Measurements from ENCODE around the gene HS2ST1. TPM values are rescaled to one million over a fixed set of nuclear protein-coding genes. Genes with fewer than 3 reads are reported as not detected.

HS2ST1 gene
- polyA plus RNA-seq, 1 donor (not counting 4 experiments of a cell fraction or from before 2014, with no cell fraction given) = 18.7 TPM

DNA sequence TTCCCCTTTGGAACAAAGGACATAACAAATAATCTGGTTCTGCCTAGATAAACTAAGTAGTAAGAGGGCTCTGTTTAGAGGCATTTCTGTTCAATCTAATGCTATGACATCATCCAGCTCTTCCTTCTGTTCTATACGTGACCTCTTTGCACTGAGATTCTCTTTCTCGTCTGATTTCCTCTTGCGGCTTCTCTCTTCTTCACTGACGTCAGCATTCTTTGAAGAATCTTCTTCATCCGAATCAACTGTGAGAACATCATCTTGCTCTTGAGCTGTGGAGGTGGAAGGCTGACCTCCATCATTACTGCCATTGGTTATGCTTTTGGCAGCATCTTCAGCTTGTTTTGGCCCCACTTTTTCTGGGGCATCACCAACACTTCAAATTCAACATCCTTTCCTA lies 130.4 kb downstream of the HS2ST1 start:
- DNase-seq (ENCODE audit: low read depth, low spot score) (no peak), FAIRE-seq (peak; percentile 41)
- Histone ChIP-seq H3K4me2 (ENCODE audit: control insufficient read depth, extremely low read depth, insufficient read depth, low read depth, low read length) (no peak overlapping the region), H3K27ac (ENCODE audit: control insufficient read depth, insufficient read depth, low read length) (no peak overlapping the region), H4K20me1 (ENCODE audit: control insufficient read depth, extremely low read depth, insufficient read depth, low read length) (no peaks in the 10 kb centered on the region), H3K4me3 (ENCODE audit: control insufficient read depth in 2 of 3, extremely low read depth in 1 of 3, insufficient read depth in 2 of 3, low read depth in 1 of 3, low read length in 3 of 3) (no peak overlapping the region), H3K9ac (ENCODE audit: control insufficient read depth, extremely low read depth, insufficient read depth, low read length) (no peak overlapping the region), H3K79me2 (ENCODE audit: control insufficient read depth, insufficient read depth, low read length) (no peaks in the 10 kb centered on the region), H3K4me1 (ENCODE audit: control insufficient read depth, extremely low read depth, insufficient read depth, low read length) (no peaks in the 10 kb centered on the region), H3K27me3 (ENCODE audit: control insufficient read depth, extremely low read depth, insufficient read depth, low read length) (no peaks in the 10 kb centered on the region), H2AFZ (ENCODE audit: control insufficient read depth, low read length) (no peak overlapping the region), H3K9me1 (ENCODE audit: control insufficient read depth, extremely low read depth, insufficient read depth, low read length) (no peaks in the 10 kb centered on the region), H3K9me3 (ENCODE audit: control insufficient read depth, low read depth, low read length) (no peaks in the 10 kb centered on the region), H3K36me3 (ENCODE audit: control insufficient read depth in 2 of 2, extremely low read depth in 1 of 2, insufficient read depth in 2 of 2, low read length in 2 of 2) (no peaks in the 10 kb centered on the region)
- no peak for TF ChIP-seq EZH2 (IDR thresholded peaks at IDR 0.05; ENCODE audit: low read length)
- TF ChIP-seq, protein P1, sequence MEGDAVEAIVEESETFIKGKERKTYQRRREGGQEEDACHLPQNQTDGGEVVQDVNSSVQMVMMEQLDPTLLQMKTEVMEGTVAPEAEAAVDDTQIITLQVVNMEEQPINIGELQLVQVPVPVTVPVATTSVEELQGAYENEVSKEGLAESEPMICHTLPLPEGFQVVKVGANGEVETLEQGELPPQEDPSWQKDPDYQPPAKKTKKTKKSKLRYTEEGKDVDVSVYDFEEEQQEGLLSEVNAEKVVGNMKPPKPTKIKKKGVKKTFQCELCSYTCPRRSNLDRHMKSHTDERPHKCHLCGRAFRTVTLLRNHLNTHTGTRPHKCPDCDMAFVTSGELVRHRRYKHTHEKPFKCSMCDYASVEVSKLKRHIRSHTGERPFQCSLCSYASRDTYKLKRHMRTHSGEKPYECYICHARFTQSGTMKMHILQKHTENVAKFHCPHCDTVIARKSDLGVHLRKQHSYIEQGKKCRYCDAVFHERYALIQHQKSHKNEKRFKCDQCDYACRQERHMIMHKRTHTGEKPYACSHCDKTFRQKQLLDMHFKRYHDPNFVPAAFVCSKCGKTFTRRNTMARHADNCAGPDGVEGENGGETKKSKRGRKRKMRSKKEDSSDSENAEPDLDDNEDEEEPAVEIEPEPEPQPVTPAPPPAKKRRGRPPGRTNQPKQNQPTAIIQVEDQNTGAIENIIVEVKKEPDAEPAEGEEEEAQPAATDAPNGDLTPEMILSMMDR (optimal IDR thresholded peaks at IDR 0.05 in 1 of 3, IDR thresholded peaks at IDR 0.05 in 1 of 3, conservative IDR thresholded peaks at IDR 0.05 in 1 of 3; ENCODE audit: extremely low read depth in 1 of 3, insufficient read depth in 2 of 3, low read length in 3 of 3) = no peak
- dilution Hi-C loops (cut with MboI; ENCODE audit: extremely low pct_ligation_motif_present, low sequenced_read_pairs) = no loop called here

DNA sequence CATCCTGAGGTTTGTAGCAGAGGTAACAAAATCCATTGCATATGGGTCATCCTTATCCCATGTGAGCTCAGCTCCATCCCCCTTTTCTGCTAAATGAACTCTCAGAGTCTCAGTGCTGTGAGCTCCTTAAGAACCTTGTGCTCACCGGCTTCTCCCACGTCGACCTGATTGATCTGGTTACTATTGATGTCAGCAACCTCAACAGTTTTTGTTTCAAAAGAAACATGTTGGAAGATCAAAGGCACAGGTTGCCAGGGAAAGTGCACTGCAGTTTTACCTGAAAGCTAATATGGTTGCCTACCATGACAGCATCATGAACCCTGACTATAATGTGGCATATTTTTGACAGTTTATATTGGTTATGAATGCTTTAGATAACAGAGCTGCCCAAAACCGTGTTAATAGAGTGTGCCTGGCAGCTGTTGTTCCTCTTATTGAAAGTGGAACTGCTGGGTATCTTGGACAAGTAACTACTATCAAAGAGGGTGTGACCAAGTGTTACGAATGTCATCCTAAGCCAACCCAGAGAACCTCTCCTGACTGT lies 131.4 kb downstream of the HS2ST1 start:
- Histone ChIP-seq H3K27me3 (ENCODE audit: control insufficient read depth, extremely low read depth, insufficient read depth, low read length) (no peaks in the 10 kb centered on the region), H3K9me3 (ENCODE audit: control insufficient read depth, low read depth, low read length) (no peaks in the 10 kb centered on the region), H3K27ac (ENCODE audit: control insufficient read depth, insufficient read depth, low read length) (no peak overlapping the region), H3K4me3 (ENCODE audit: control insufficient read depth in 2 of 3, extremely low read depth in 1 of 3, insufficient read depth in 2 of 3, low read depth in 1 of 3, low read length in 3 of 3) (no peak overlapping the region), H4K20me1 (ENCODE audit: control insufficient read depth, extremely low read depth, insufficient read depth, low read length) (no peaks in the 10 kb centered on the region), H3K79me2 (ENCODE audit: control insufficient read depth, insufficient read depth, low read length) (no peaks in the 10 kb centered on the region), H3K9me1 (ENCODE audit: control insufficient read depth, extremely low read depth, insufficient read depth, low read length) (no peaks in the 10 kb centered on the region), H3K4me1 (ENCODE audit: control insufficient read depth, extremely low read depth, insufficient read depth, low read length) (no peaks in the 10 kb centered on the region), H3K36me3 (ENCODE audit: control insufficient read depth in 2 of 2, extremely low read depth in 1 of 2, insufficient read depth in 2 of 2, low read length in 2 of 2) (no peaks in the 10 kb centered on the region), H3K9ac (ENCODE audit: control insufficient read depth, extremely low read depth, insufficient read depth, low read length) (no peak overlapping the region), H2AFZ (ENCODE audit: control insufficient read depth, low read length) (no peak overlapping the region), H3K4me2 (ENCODE audit: control insufficient read depth, extremely low read depth, insufficient read depth, low read depth, low read length) (no peak overlapping the region)
- dilution Hi-C loops (cut with MboI; ENCODE audit: extremely low pct_ligation_motif_present, low sequenced_read_pairs) = no loop called here
- FAIRE-seq (no peak), DNase-seq (ENCODE audit: low read depth, low spot score) (no peak)
- TF ChIP-seq, protein P1 (optimal IDR thresholded peaks at IDR 0.05 in 1 of 3, IDR thresholded peaks at IDR 0.05 in 1 of 3, conservative IDR thresholded peaks at IDR 0.05 in 1 of 3; ENCODE audit: extremely low read depth in 1 of 3, insufficient read depth in 2 of 3, low read length in 3 of 3) = no peak
- no peak for TF ChIP-seq EZH2 (IDR thresholded peaks at IDR 0.05; ENCODE audit: low read length)

Data from keratinocyte (primary cell).